ENCODE results near the gene IPMK. TPM values are rescaled to one million over a fixed set of nuclear protein-coding genes. Genes with fewer than 3 reads are reported as not detected.

Gene IPMK
- total RNA-seq, 4 donors from 2014 or later = 2.6 to 17.1 (median 12.9) TPM

- in situ Hi-C loops (cut with MboI; ENCODE audit: low pct_ligation_motif_present in 1 of 4, low pct_unique_long_range_greater_than_20kb in 1 of 4, low sequenced_read_pairs in 3 of 4) = no loop called here
These were observed 7.6 kb upstream of the IPMK start for GRCh38 chr10:58275261-58275660.

GRCh38 chr10:58269782-58270290 is 2.1 kb upstream of the IPMK start:
- in situ Hi-C loops (cut with MboI; ENCODE audit: low pct_ligation_motif_present in 1 of 4, low pct_unique_long_range_greater_than_20kb in 1 of 4, low sequenced_read_pairs in 3 of 4) = no loop called here
- Histone ChIP-seq H3K36me3 (no peaks in the 10 kb centered on the region), H3K27ac (peak overlapping the region; percentile 92 to 99 (median 99)), H3K4me3 (peak overlapping the region; percentile 48 to 84 (median 58)), H3K27me3 (no peaks in the 10 kb centered on the region), H3K4me1 (peaks cover 9 to 52% (median 24%) of the 10 kb centered on the region in 4 donors), H3K9me3 (no peaks in the 10 kb centered on the region)
- TF ChIP-seq POLR2AphosphoS5 (IDR thresholded peaks at IDR 0.05) = no peak
- TF ChIP-seq, protein P1, sequence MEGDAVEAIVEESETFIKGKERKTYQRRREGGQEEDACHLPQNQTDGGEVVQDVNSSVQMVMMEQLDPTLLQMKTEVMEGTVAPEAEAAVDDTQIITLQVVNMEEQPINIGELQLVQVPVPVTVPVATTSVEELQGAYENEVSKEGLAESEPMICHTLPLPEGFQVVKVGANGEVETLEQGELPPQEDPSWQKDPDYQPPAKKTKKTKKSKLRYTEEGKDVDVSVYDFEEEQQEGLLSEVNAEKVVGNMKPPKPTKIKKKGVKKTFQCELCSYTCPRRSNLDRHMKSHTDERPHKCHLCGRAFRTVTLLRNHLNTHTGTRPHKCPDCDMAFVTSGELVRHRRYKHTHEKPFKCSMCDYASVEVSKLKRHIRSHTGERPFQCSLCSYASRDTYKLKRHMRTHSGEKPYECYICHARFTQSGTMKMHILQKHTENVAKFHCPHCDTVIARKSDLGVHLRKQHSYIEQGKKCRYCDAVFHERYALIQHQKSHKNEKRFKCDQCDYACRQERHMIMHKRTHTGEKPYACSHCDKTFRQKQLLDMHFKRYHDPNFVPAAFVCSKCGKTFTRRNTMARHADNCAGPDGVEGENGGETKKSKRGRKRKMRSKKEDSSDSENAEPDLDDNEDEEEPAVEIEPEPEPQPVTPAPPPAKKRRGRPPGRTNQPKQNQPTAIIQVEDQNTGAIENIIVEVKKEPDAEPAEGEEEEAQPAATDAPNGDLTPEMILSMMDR (IDR thresholded peaks at IDR 0.05) = peak in 1 of 5 experiments; percentile 25
- intact Hi-C loops (cut with DNase I; ENCODE audit: low total_unique reads) = no loop called here
- 10 to 14% methylated on average over 12 of the region's 12 CpGs for WGBS, 2 donors (ENCODE audit: low coverage in 1 of 2)
- DNase-seq = no peak

More at GRCh38 chr10:58275261-58275660, 7.6 kb upstream of the IPMK start:
- TF ChIP-seq, protein P1 (IDR thresholded peaks at IDR 0.05) = no peak
- TF ChIP-seq EP300 (IDR thresholded peaks at IDR 0.05; ENCODE audit: low read depth) (no peak), POLR2AphosphoS5 (IDR thresholded peaks at IDR 0.05) (no peak), POLR2A (IDR thresholded peaks at IDR 0.05) (no peak)
- H3K27ac ChIP-seq = peak overlapping the region in 3 of 4 donors; percentile 4 to 24 (median 10)
- H3K27me3 ChIP-seq = no peaks in the 10 kb centered on the region
- no peak for DNase-seq
- WGBS, 2 donors (ENCODE audit: low coverage in 1 of 2) = 50 to 62% methylated on average over 2 of the region's 2 CpGs
- intact Hi-C loops (cut with DNase I; ENCODE audit: low total_unique reads) = no loop called here
- no peaks in the 10 kb centered on the region for H3K9me3 ChIP-seq
- H3K36me3 ChIP-seq = peaks cover 0 to 6% (median 0%) of the 10 kb centered on the region in 4 donors
- peaks cover 0 to 40% (median 16%) of the 10 kb centered on the region in 4 donors for H3K4me1 ChIP-seq
- no peak overlapping the region for H3K4me3 ChIP-seq

- DNase-seq = peak; percentile 97
- Histone ChIP-seq H3K9me3 (no peaks in the 10 kb centered on the region), H3K27me3 (no peaks in the 10 kb centered on the region), H3K4me3 (peak within 1 kb of the TSS; percentile 48 to 84 (median 58)), H3K4me1 (peaks cover 11 to 53% (median 22%) of the 10 kb centered on the region in 4 donors), H3K36me3 (no peaks in the 10 kb centered on the region), H3K27ac (peak within 1 kb of the TSS; percentile 92 to 99 (median 99))
- WGBS, 2 donors (ENCODE audit: low coverage in 1 of 2) = 0 to 1% methylated on average over 5 to 39 of the region's 66 CpGs
- in situ Hi-C loops (cut with MboI; ENCODE audit: low pct_ligation_motif_present in 1 of 4, low pct_unique_long_range_greater_than_20kb in 1 of 4, low sequenced_read_pairs in 3 of 4) = no loop called here
- TF ChIP-seq, protein P1 (IDR thresholded peaks at IDR 0.05) = no peak
- TF ChIP-seq EP300 (IDR thresholded peaks at IDR 0.05; ENCODE audit: low read depth) (no peak), POLR2AphosphoS5 (IDR thresholded peaks at IDR 0.05) (peak; percentile 89 to 95 (median 94)), POLR2A (IDR thresholded peaks at IDR 0.05) (peak; percentile 85)
- intact Hi-C loops (cut with DNase I; ENCODE audit: low total_unique reads) = no loop called here
These were observed 1.5 kb upstream of the IPMK start, which contains the start of gene CISD1 for GRCh38 chr10:58268946-58269781. Gene CISD1 (plus strand): TSS chr10:58269162. CDS start chr10:58269274, 112 bp downstream.

- intact Hi-C loops (cut with DNase I; ENCODE audit: low total_unique reads) (no loop called here), in situ Hi-C loops (cut with MboI; ENCODE audit: low pct_ligation_motif_present in 1 of 4, low pct_unique_long_range_greater_than_20kb in 1 of 4, low sequenced_read_pairs in 3 of 4) (no loop called here)
- no peak for DNase-seq
- no peaks in the 10 kb centered on the region for H3K27me3 ChIP-seq
- H3K4me3 ChIP-seq = peak overlapping the region; percentile 32 to 84 (median 58)
- TF ChIP-seq POLR2A (IDR thresholded peaks at IDR 0.05) (no peak), EP300 (IDR thresholded peaks at IDR 0.05; ENCODE audit: low read depth) (no peak), POLR2AphosphoS5 (IDR thresholded peaks at IDR 0.05) (no peak)
- TF ChIP-seq, protein P1 (IDR thresholded peaks at IDR 0.05) = no peak
- H3K9me3 ChIP-seq = no peaks in the 10 kb centered on the region
- 0% methylated on average over 12 to 13 of the region's 13 CpGs for WGBS, 2 donors (ENCODE audit: low coverage in 1 of 2)
- peaks cover 11 to 53% (median 24%) of the 10 kb centered on the region in 4 donors for H3K4me1 ChIP-seq
- H3K36me3 ChIP-seq = no peaks in the 10 kb centered on the region
- H3K27ac ChIP-seq = peak overlapping the region; percentile 92 to 99 (median 99)
These were observed 806 bp upstream of the IPMK start for GRCh38 chr10:58268454-58268945.

Measured in transverse colon (tissue), 4 donors.